Suprapubic skin (tissue), 4 donors: ENCODE results near the gene WWC2. TPM values are rescaled to one million over a fixed set of nuclear protein-coding genes. Genes with fewer than 3 reads are reported as not detected.
A peak's percentile ranks its signal among the peaks of the same experiment; 100 is the strongest.

Experiments
- DNase-seq, 2 donors: peaks; one replicate each; pipeline ENCODE4 v3.0.0-alpha.2; 2019; ENCODE audit warnings: low spot score in 2 of 2
- H3K27ac ChIP-seq: fragments of 200-600 bp; sonication (generic); one replicate; pipeline ENCODE4 v1.5.1; 2019
- H3K27me3 ChIP-seq: fragments of 200-600 bp; sonication (generic); one replicate; pipeline ENCODE4 v1.5.1; 2019
- H3K36me3 ChIP-seq: fragments of 200-600 bp; sonication (generic); one replicate; pipeline ENCODE4 v1.5.1; 2019
- H3K4me1 ChIP-seq: fragments of 200-600 bp; sonication (generic); one replicate; pipeline ENCODE4 v1.5.1; 2019
- H3K4me3 ChIP-seq: fragments of 200-600 bp; sonication (generic); one replicate; pipeline ENCODE4 v1.5.1; 2019; ENCODE audit warnings: mild to moderate bottlenecking
- H3K9me3 ChIP-seq: fragments of 200-600 bp; sonication (generic); one replicate; pipeline ENCODE4 v1.5.1; 2019
- CTCF ChIP-seq, 2 donors: fragments of 200-600 bp in 1 of 2; fragments of 450-650 bp in 1 of 2; sonication (generic) in 1 of 2; IDR thresholded peaks; one replicate each; pipeline ENCODE4 v1.5.1; 2016 to 2019; ENCODE audit warnings: antibody characterized with exemption in 2 of 2, mild to moderate bottlenecking in 1 of 2, moderate library complexity in 1 of 2
- EP300 ChIP-seq: sonication (generic); formaldehyde crosslinking; IDR thresholded peaks from one replicate; pipeline ENCODE4 v1.6.1; 2017; ENCODE audit warnings: antibody characterized with exemption
- POLR2A ChIP-seq, 2 donors: fragments of 450-650 bp; IDR thresholded peaks; one replicate each; pipeline ENCODE4 v1.6.1; 2017; ENCODE audit warnings: antibody characterized with exemption in 2 of 2, mild to moderate bottlenecking in 2 of 2, moderate library complexity in 2 of 2
- POLR2AphosphoS5 ChIP-seq, 3 donors: sonication (generic); formaldehyde crosslinking; IDR thresholded peaks; one replicate each; pipeline ENCODE4 v1.6.1; 2017; ENCODE audit warnings: antibody characterized with exemption in 3 of 3
- WGBS: methylation state at CpG from one replicate; pipeline ENCODE4 v1.1.5; 2018; 5-methylcytosine and 5-hydroxymethylcytosine counted together
- total RNA-seq, 4 donors: library from RNA; depleted of rRNA; stranded (reverse); fragments of >200 nt; gene quantifications; one replicate each; pipeline ENCODE4 v1.1.0, GENCODE V29; 2016

Gene WWC2
- total RNA-seq, 4 donors from 2014 or later = 9.2 to 30.4 (median 15.2) TPM

GRCh38 chr4:183362036-183362435 is 263.0 kb downstream of the WWC2 start:
- Histone ChIP-seq H3K27me3 (no peaks in the 10 kb centered on the region), H3K4me3 (no peak overlapping the region), H3K27ac (no peak overlapping the region), H3K9me3 (no peaks in the 10 kb centered on the region), H3K36me3 (no peaks in the 10 kb centered on the region), H3K4me1 (no peaks in the 10 kb centered on the region)
- no peak for TF ChIP-seq POLR2A (IDR thresholded peaks at IDR 0.05)
- no peak for TF ChIP-seq EP300
- no peak for TF ChIP-seq CTCF (IDR thresholded peaks at IDR 0.05)
- TF ChIP-seq POLR2AphosphoS5 (IDR thresholded peaks at IDR 0.05) = no peak
- 84% methylated on average over 4 of the region's 4 CpGs for WGBS
- no peak for DNase-seq

GRCh38 chr4:183362916-183363542 is 264.0 kb downstream of the WWC2 start:
- H3K27me3 ChIP-seq = no peaks in the 10 kb centered on the region
- no peak overlapping the region for H3K27ac ChIP-seq
- no peak overlapping the region for H3K4me3 ChIP-seq
- WGBS = 50% methylated on average over 15 of the region's 15 CpGs
- peak in 1 of 2 donors; percentile 34 for DNase-seq
- H3K4me1 ChIP-seq = no peaks in the 10 kb centered on the region
- TF ChIP-seq POLR2AphosphoS5 (IDR thresholded peaks at IDR 0.05) = no peak
- TF ChIP-seq CTCF (IDR thresholded peaks at IDR 0.05) = no peak
- no peak for TF ChIP-seq EP300
- TF ChIP-seq POLR2A (IDR thresholded peaks at IDR 0.05) = no peak
- no peaks in the 10 kb centered on the region for H3K9me3 ChIP-seq
- H3K36me3 ChIP-seq = no peaks in the 10 kb centered on the region

GRCh38 chr4:183364025-183364424 is 265.0 kb downstream of the WWC2 start:
- WGBS = 78% methylated on average over 10 of the region's 10 CpGs
- Histone ChIP-seq H3K27me3 (no peaks in the 10 kb centered on the region), H3K36me3 (no peaks in the 10 kb centered on the region), H3K4me1 (no peaks in the 10 kb centered on the region), H3K4me3 (no peak overlapping the region), H3K27ac (no peak overlapping the region), H3K9me3 (no peaks in the 10 kb centered on the region)
- peak in 1 of 2 donors; percentile 15 for DNase-seq
- TF ChIP-seq POLR2AphosphoS5 (IDR thresholded peaks at IDR 0.05) = no peak

GRCh38 chr4:183366206-183366835 is 267.3 kb downstream of the WWC2 start:
- Histone ChIP-seq H3K9me3 (no peaks in the 10 kb centered on the region), H3K27ac (no peak overlapping the region), H3K4me1 (no peaks in the 10 kb centered on the region), H3K27me3 (no peaks in the 10 kb centered on the region), H3K36me3 (no peaks in the 10 kb centered on the region), H3K4me3 (no peak overlapping the region)
- TF ChIP-seq POLR2AphosphoS5 (IDR thresholded peaks at IDR 0.05) = no peak
- no peak for TF ChIP-seq CTCF (IDR thresholded peaks at IDR 0.05)
- no peak for TF ChIP-seq EP300
- no peak for TF ChIP-seq POLR2A (IDR thresholded peaks at IDR 0.05)
- 84% methylated on average over 16 of the region's 16 CpGs for WGBS
- peak in 1 of 2 donors; percentile 11 for DNase-seq

- no peak for TF ChIP-seq POLR2AphosphoS5 (IDR thresholded peaks at IDR 0.05)
- no peak for TF ChIP-seq POLR2A (IDR thresholded peaks at IDR 0.05)
- TF ChIP-seq CTCF (IDR thresholded peaks at IDR 0.05) = no peak
- TF ChIP-seq EP300 = no peak
- H3K27ac ChIP-seq = no peak overlapping the region
- H3K36me3 ChIP-seq = no peaks in the 10 kb centered on the region
- 82% methylated on average over 8 of the region's 8 CpGs for WGBS
- peak in 1 of 2 donors; percentile 14 for DNase-seq
- no peaks in the 10 kb centered on the region for H3K4me1 ChIP-seq
- no peaks in the 10 kb centered on the region for H3K9me3 ChIP-seq
- no peak overlapping the region for H3K4me3 ChIP-seq
- no peaks in the 10 kb centered on the region for H3K27me3 ChIP-seq
Observed at GRCh38 chr4:183369073-183369472, 270.0 kb downstream of the WWC2 start.

Other genes starting within 250 kb of the WWC2 start
- gene DCTD, start 181.9 kb upstream of the WWC2 start, total RNA-seq = 10 to 100 TPM; 32.7 to 40.7 (median 38.9) TPM
- gene CLDN22, start 221.0 kb downstream of the WWC2 start, total RNA-seq = not detected
- gene CLDN24, start 223.2 kb downstream of the WWC2 start, total RNA-seq = not detected